Measurements from ENCODE around the gene HECA.
A peak's percentile ranks its signal among the peaks of the same experiment; 100 is the strongest.

The HECA gene

GRCh38 chr6:139109558-139109957, 25.3 kb upstream of the HECA start:
- peak; percentile 61 for TF ChIP-seq CTCF (IDR thresholded peaks at IDR 0.05; ENCODE audit: insufficient read depth, low read length, poor library complexity, severe bottlenecking)
- H3K27me3 ChIP-seq (replicated peaks; ENCODE audit: control insufficient read depth, insufficient read depth, low read length) = no peaks in the 10 kb centered on the region
- no peak for DNase-seq (ENCODE audit: extremely low read depth, insufficient read length)

GRCh38 chr6:139112146-139112545, 22.7 kb upstream of the HECA start:
- no peak overlapping the region for H3K4me3 ChIP-seq (replicated peaks; ENCODE audit: low read depth, low read length)
- DNase-seq (ENCODE audit: extremely low read depth, insufficient read length) = no peak
- no peaks in the 10 kb centered on the region for H3K27me3 ChIP-seq (replicated peaks; ENCODE audit: control insufficient read depth, insufficient read depth, low read length)
- TF ChIP-seq CTCF (IDR thresholded peaks at IDR 0.05; ENCODE audit: insufficient read depth, low read length, poor library complexity, severe bottlenecking) = no peak
- H3K36me3 ChIP-seq (ENCODE audit: control insufficient read depth, insufficient read depth, low read length) = no peaks in the 10 kb centered on the region

More at GRCh38 chr6:139109558-139109957, 25.3 kb upstream of the HECA start:
- Histone ChIP-seq H3K4me3 (replicated peaks; ENCODE audit: low read depth, low read length) (no peak overlapping the region), H3K36me3 (ENCODE audit: control insufficient read depth, insufficient read depth, low read length) (no peaks in the 10 kb centered on the region)

- no peaks in the 10 kb centered on the region for H3K36me3 ChIP-seq (ENCODE audit: control insufficient read depth, insufficient read depth, low read length)
- DNase-seq (ENCODE audit: extremely low read depth, insufficient read length) = no peak
- TF ChIP-seq CTCF (IDR thresholded peaks at IDR 0.05; ENCODE audit: insufficient read depth, low read length, poor library complexity, severe bottlenecking) = no peak
- H3K4me3 ChIP-seq (replicated peaks; ENCODE audit: low read depth, low read length) = no peak overlapping the region
- no peaks in the 10 kb centered on the region for H3K27me3 ChIP-seq (replicated peaks; ENCODE audit: control insufficient read depth, insufficient read depth, low read length)
Observed at GRCh38 chr6:139112561-139112960, 22.3 kb upstream of the HECA start.

GRCh38 chr6:139114746-139115145, 20.1 kb upstream of the HECA start:
- H3K36me3 ChIP-seq (ENCODE audit: control insufficient read depth, insufficient read depth, low read length) = no peaks in the 10 kb centered on the region
- no peak overlapping the region for H3K4me3 ChIP-seq (replicated peaks; ENCODE audit: low read depth, low read length)
- DNase-seq (ENCODE audit: extremely low read depth, insufficient read length) = no peak
- no peak for TF ChIP-seq CTCF (IDR thresholded peaks at IDR 0.05; ENCODE audit: insufficient read depth, low read length, poor library complexity, severe bottlenecking)
- no peaks in the 10 kb centered on the region for H3K27me3 ChIP-seq (replicated peaks; ENCODE audit: control insufficient read depth, insufficient read depth, low read length)

- DNase-seq (ENCODE audit: extremely low read depth, insufficient read length) = no peak
- Histone ChIP-seq H3K36me3 (ENCODE audit: control insufficient read depth, insufficient read depth, low read length) (no peaks in the 10 kb centered on the region), H3K27me3 (replicated peaks; ENCODE audit: control insufficient read depth, insufficient read depth, low read length) (no peaks in the 10 kb centered on the region), H3K4me3 (replicated peaks; ENCODE audit: low read depth, low read length) (no peak overlapping the region)
- no peak for TF ChIP-seq CTCF (IDR thresholded peaks at IDR 0.05; ENCODE audit: insufficient read depth, low read length, poor library complexity, severe bottlenecking)
Observed at GRCh38 chr6:139115989-139116758, 18.7 kb upstream of the HECA start.

Data from GM06990 (cell line).